ENCODE data around the gene CD96.

Gene CD96

DNA sequence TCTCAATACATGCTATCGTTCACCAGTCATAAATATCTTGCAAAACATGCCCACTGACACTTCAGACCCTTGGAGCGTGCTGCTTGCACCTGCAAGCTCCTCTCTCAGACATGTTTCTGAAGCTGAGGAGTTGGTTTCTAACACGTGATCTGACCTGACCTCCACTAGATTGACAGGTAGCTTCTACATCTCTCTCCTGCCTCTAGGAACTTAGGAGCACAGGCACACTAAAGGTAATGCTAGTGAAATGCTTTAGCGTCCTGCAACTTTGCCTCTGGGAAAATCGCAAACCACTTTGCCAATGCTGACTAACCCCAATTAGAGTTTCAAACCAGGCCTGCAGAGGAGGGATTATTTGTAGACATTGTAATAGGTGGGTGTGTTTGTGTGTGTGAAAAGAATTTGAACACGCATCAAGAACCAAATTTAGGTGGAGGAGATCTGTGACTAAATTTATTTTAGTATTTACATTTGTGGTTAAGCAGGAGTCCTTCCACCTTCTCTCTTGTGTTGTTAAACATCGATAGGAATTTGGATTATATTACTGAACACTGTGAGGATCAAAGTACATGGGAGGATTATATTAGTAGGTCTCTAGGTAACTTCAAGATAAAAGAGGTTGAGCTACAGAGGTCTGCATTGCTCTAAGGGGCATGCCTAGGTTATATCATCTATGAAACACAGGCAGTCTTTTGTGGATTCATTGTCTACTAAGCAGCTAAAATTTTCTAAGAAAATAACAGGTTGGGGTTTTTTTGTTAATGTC is 139.8 kb downstream of the CD96 start:
- no peak for DNase-seq

DNA sequence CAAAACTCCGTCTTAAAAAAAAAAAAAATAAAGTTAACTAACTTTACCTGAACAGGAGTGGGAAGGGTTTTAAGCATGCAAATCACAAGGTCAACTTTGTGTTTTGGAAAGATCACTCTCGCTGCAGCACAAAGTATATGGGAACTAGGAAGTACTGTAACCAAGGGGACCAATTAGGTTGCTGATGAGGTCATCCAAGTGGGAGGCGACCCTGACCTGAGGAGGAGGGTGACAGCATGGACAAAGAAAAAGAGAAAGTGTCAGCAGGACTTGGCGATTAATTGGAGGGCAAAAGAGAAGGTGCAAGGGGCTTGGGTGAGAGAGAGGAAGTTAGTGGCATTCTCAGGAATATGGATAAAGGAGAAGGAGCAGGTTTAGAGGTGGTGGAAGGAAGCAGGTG is 142.6 kb downstream of the CD96 start:
- no peak for DNase-seq

DNA sequence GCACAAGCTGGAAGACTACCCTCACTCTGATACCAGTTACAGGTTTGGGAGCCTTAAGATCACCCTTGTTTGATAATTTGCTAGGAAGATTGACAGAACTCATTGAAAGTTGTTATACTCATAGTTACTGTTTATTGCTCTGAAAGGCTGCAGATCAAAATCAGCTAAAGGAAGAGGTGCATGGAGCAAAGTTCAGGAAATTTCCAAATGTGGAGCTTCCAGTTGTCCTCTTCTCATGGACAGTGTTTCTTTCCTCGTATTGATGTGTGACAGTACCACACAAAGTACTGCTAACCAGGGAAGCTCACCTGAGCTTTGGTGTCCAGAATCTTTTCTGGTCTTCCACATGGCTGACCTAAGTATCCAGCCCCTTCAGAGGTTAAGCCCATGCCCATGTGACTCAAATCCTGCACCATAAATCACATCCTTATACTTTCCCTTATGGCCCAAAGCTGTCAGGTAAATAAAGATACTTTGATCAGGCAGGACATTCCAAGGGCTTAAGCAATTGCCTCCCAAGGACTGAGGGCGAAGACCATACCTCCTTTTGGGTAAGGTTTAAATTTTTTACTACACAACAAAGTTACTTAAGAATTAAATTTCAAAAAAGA is 146.3 kb downstream of the CD96 start:
- DNase-seq, result no peak

DNA sequence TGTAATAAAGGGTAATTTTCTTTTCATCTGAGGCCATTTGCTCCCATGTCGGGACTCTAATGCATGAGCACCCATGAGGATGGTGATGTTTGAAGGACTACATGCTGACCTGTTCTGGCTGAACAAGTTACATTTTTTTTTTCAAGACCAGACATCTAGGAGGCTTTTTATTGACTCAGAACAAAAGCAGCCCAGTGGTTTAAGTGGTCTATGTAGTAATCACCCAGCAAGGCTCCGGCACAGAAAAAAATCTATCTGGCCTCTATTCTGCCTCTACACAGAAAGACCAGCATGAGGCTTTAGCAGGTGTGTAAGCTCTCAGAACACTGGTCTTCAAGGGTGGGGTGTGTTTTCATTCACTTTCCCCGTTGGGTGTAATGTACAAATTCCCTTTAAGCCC is 148.2 kb downstream of the CD96 start:
- DNase-seq, result no peak

DNA sequence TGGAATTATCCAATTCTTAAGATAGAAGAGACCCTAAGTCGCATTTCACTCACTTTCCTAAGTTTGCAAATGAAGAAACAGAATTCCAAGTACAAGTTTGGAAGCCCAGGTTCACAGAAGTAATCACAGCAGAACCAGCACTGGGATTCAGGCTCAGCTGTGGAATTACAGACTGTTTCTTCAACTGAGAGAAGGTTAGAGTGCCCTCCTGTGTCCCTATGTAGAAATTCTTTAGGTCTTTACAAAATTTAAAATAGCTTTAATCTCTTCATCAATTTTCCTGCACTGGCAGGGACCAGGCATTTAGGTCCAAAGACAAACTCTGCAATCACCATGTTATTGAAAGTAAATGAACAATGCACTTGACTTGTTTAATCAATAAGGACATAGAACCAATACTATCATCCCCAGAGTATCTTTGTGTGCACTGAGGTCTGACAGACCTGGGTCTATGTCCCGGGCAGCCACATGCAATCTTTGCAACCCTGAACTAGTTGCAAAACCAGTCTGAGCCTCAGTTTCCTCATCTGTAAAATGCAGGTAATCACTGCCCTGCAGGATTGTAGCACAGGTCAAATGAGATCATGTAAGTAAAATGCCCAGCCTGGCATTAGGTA is 149.4 kb downstream of the CD96 start:
- peak in 1 of 2 donors; percentile 44 for DNase-seq

DNA sequence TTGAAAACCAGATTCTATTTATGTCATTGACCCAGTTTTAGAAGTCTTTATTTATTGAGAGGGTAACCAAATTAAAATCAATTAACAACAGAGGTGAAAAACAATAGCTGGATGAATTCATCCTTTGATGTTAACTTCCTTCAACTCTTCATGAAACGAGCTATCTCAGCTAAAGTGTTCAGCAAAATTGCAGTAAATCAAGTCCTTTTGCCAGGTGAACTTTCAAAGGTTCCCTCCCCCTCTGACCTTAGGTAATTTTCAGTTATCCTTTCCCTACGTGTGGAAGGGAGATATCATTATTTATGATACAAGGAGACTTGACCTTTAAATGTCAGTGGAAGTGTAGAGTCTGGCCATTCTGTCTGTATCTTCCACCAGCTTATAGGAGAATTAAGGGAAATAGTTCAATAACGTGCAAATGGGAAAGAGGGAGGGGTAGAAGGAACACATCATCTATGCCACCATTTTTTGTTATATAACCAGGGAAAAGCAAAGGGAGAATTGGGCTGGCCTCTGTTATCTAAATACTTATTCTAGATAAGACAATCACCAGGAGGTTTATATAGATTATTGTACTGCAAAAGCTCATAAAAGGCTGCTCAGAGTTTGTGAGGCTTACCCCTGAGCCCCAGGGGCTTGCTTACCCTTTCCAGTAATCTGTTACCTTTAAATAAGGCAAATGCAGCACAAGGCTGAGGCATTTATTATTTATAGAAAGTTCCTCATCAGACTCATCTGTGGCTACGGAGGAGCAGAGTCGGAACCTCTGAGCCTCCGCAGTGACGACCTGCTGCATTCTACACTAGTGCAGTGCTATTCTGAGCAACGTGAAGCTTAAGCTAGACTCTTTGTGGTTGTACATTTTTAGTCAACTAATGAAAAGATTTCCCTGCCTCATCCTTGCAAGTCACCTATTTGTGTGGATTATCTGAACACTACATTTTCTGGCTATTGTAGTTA is 150.9 kb downstream of the CD96 start:
- no peak for DNase-seq

DNA sequence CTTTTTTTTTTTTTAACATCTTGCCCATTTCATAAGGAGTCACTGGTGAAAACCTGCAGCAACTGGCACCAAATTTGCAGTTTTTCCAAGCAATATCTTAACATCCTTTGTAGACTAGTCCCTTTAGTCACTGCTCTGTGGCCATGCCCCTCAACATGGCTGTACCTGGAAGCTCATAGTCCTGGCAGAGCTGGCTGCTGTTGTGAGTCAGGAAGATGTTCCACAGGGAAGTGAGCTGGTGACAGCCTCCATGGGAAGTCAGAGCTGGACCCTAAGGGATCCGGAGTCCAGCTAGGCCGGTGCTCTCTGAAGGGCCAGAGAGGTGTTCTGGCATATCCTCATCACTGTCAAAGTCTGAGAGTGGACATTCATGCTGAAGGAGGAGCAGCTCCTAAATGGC is 152.5 kb downstream of the CD96 start:
- DNase-seq, result no peak

DNA sequence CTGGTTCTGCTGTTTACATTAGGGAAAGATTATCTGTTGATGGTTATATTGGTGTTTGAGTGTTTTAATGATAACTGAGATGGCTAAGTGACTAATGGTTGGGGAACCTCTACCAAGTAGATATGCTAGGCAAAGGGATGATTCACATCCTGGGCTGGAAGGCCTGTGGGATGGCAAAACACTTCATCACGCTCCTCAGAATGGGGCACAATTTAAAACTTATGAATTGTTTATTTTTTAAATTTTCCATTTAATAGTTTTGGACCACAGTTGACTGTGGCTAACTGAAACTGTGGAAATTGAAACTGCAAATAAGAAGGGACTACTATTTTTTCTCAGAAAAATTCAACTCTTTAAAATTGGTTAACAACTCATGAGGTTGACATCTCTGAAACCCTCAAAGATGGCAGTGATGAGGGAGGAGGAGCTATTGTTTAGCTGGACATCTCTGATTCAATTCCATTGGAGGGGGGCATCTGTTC is 153.7 kb downstream of the CD96 start:
- DNase-seq, result no peak

DNA sequence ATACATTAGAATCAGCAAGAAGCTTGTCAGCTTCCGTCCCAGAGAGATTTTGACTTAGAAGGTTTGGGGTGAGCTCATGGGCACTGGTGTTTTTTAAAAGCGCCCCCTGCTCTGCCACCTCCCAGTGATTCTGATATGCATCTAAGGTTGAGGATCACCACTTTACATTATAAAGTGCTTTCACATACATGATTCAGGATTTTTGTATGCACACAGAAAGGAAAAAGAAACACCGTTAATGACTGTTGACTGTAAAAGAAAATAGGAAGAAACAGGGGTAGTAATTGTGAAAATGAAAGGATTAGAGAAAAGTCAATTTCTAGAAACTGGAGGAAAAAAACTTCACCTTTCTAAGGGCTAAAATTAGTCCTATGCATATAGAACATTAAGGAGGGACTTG is 158.1 kb downstream of the CD96 start:
- no peak for DNase-seq

DNA sequence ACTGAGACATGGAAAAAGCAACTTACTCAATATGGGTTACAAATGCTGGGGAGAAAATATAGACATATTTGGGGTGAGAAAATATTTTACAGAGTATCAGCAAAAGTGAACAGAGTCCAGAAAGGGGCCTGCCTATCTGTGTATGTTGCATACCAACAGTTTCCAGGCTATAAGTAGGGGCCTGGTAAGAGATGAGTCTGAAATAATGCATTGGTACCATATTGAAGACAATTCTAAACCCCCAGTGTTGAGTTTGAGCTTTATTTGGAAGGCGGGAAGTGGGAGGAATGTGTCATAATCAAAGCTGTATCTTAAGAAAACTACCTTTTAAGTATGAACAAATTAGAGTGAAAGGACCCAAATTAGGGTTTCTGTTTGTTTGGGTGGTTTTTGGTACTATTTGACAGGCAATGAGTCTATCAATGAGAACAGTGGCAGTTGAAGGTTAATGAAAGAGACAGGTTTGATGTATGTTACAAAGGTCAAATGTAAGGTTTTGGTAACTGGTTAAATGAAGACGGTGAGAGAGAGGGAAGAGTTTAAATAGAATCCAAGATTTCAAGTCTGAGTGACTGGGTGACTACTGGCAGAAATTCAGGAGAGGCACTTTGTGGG is 159.4 kb downstream of the CD96 start:
- no peak for DNase-seq
